IMR-90 (cell line): ENCODE data around the gene BACE1-AS. TPM values are rescaled to one million over a fixed set of nuclear protein-coding genes. Genes with fewer than 3 reads are reported as not detected.

Source experiments
- ATAC-seq: fragments of 200-7000 bp; cut with Tn5 transposase; 2 replicates; pipeline ENCODE4 v1.9.1; 2020; ENCODE audit warnings: low read depth, mild to moderate bottlenecking, moderate library complexity
- BruUV-seq: library from RNA; stranded (reverse); fragments of 400-500 nt; replicated peaks from 2 replicates; lab custom pipeline; 2021; lab: Mats Ljungman, UMichigan
- CTCF ChIA-PET: fragments of 300-600 bp; formaldehyde crosslinking; extraction: SDS; loops from one replicate; lab custom pipeline; 2021; ENCODE audit warnings: antibody characterized with exemption; lab: Yijun Ruan, JAX
- POLR2A ChIA-PET: fragments of 300-600 bp; sonication (Branson Sonifier 250); formaldehyde crosslinking; loops from one replicate; lab custom pipeline; 2022; ENCODE audit warnings: antibody characterized with exemption; ENCODE audit not compliant: unreplicated experiment; lab: Charles Lee
- DNase-seq: peaks from one replicate; pipeline ENCODE4 v3.0.0; 2013
- H2AFZ ChIP-seq: replicated peaks from 2 replicates; pipeline ENCODE3; 2013; ENCODE audit warnings: low read length, mild to moderate bottlenecking; ENCODE audit not compliant: poor library complexity
- H2AK5ac ChIP-seq: 2 replicates; pipeline ENCODE4 v1.6.1; 2013; ENCODE audit warnings: low read depth, low read length, inconsistent platforms
- H2AK9ac ChIP-seq: replicated peaks from 2 replicates; pipeline ENCODE3; 2013; ENCODE audit warnings: mild to moderate bottlenecking, low read depth, low read length, moderate library complexity; ENCODE audit not compliant: poor library complexity
- H2BK120ac ChIP-seq: 2 replicates; pipeline ENCODE4 v1.6.1; 2013; ENCODE audit warnings: low read depth, low read length, inconsistent platforms
- H2BK15ac ChIP-seq: 3 replicates; pipeline ENCODE4 v1.6.1; 2013; ENCODE audit warnings: low read depth, low read length, inconsistent platforms
- H2BK20ac ChIP-seq: 2 replicates; pipeline ENCODE4 v1.6.1; 2013; ENCODE audit warnings: low read depth, mild to moderate bottlenecking, inconsistent platforms, low read length, moderate library complexity
- H2BK5ac ChIP-seq: 2 replicates; pipeline ENCODE4 v1.6.1; 2013; ENCODE audit warnings: mild to moderate bottlenecking, low read depth, low read length, inconsistent platforms; ENCODE audit not compliant: poor library complexity, severe bottlenecking
- H3K14ac ChIP-seq: replicated peaks from 2 replicates; pipeline ENCODE4 v1.6.1; 2013; ENCODE audit warnings: low read depth, low read length, inconsistent platforms
- H3K18ac ChIP-seq: 2 replicates; pipeline ENCODE4 v1.6.1; 2013; ENCODE audit warnings: low read depth, low read length, control low read depth
- H3K23ac ChIP-seq: 2 replicates; pipeline ENCODE4 v1.6.1; 2013; ENCODE audit warnings: low read depth, low read length, inconsistent platforms
- H3K27ac ChIP-seq: 2 replicates; pipeline ENCODE4 v1.5.1; 2013; ENCODE audit warnings: mild to moderate bottlenecking, control low read depth, low read length; ENCODE audit not compliant: insufficient read depth
- H3K27me3 ChIP-seq: 2 replicates; pipeline ENCODE4 v1.6.1; 2013; ENCODE audit warnings: low read length; ENCODE audit not compliant: control insufficient read depth, insufficient read depth
- H3K36me3 ChIP-seq: 2 replicates; pipeline ENCODE4 v1.6.1; 2013; ENCODE audit warnings: low read length, mixed read lengths; ENCODE audit not compliant: control insufficient read depth, insufficient read depth
- H3K4ac ChIP-seq: 2 replicates; pipeline ENCODE4 v1.6.1; 2013; ENCODE audit warnings: low read depth, low read length, inconsistent platforms
- H3K4me1 ChIP-seq: 2 replicates; pipeline ENCODE4 v1.6.1; 2013; ENCODE audit warnings: low read length, mixed read lengths; ENCODE audit not compliant: control insufficient read depth, insufficient read depth
- H3K4me2 ChIP-seq: 2 replicates; pipeline ENCODE4 v1.6.1; 2013; ENCODE audit warnings: low read depth, mild to moderate bottlenecking, control low read depth, low read length, moderate library complexity
- H3K4me3 ChIP-seq: 2 replicates; pipeline ENCODE4 v1.5.1; 2013; ENCODE audit warnings: low read depth, mild to moderate bottlenecking, control low read depth, low read length, moderate library complexity; ENCODE audit not compliant: insufficient read depth
- H3K56ac ChIP-seq: 2 replicates; pipeline ENCODE4 v1.6.1; 2013; ENCODE audit warnings: low read length, inconsistent platforms; ENCODE audit not compliant: insufficient read depth; ENCODE audit errors: extremely low read depth
- H3K79me1 ChIP-seq, 2 experiments: 2 replicates each; pipeline ENCODE4 v1.6.1; 2013; ENCODE audit warnings: low read length in 2 of 2, inconsistent platforms in 1 of 2, low read depth in 1 of 2
- H3K9ac ChIP-seq: 2 replicates; pipeline ENCODE4 v1.6.1; 2013; ENCODE audit warnings: low read depth, low read length, control low read depth
- H3K9me1 ChIP-seq: 2 replicates; pipeline ENCODE4 v1.6.1; 2013; ENCODE audit warnings: low read length, inconsistent platforms; ENCODE audit not compliant: insufficient read depth
- H3K9me3 ChIP-seq: 2 replicates; pipeline ENCODE4 v1.6.1; 2013; ENCODE audit warnings: low read length; ENCODE audit not compliant: control insufficient read depth, insufficient read depth
- H4K20me1 ChIP-seq: 2 replicates; pipeline ENCODE4 v1.6.1; 2013; ENCODE audit warnings: low read length, inconsistent platforms; ENCODE audit not compliant: insufficient read depth
- H4K5ac ChIP-seq: 2 replicates; pipeline ENCODE4 v1.6.1; 2013; ENCODE audit warnings: mild to moderate bottlenecking, low read depth, low read length, control low read depth
- H4K8ac ChIP-seq, 2 experiments: 2 replicates each; pipeline ENCODE4 v1.6.1; 2013; ENCODE audit warnings: low read depth in 2 of 2, low read length in 2 of 2, control low read depth in 1 of 2, inconsistent platforms in 1 of 2
- H4K91ac ChIP-seq: 2 replicates; pipeline ENCODE4 v1.6.1; 2013; ENCODE audit warnings: low read depth, low read length, inconsistent platforms; ENCODE audit not compliant: insufficient read depth
- CHD1 ChIP-seq: IDR thresholded peaks from 2 replicates; pipeline ENCODE4 v1.6.1; 2012; ENCODE audit warnings: low read depth, low read length, improper control_type of control experiment
- CTCF ChIP-seq: conservative IDR thresholded peaks from 2 replicates; pipeline ENCODE4 v1.5.1; 2012; ENCODE audit warnings: mild to moderate bottlenecking, low read depth, low read length, improper control_type of control experiment
- ELK1 ChIP-seq: fragments of 150-350 bp; IDR thresholded peaks from 2 replicates; pipeline ENCODE4 v1.6.1; 2016; ENCODE audit warnings: low read depth, mild to moderate bottlenecking, low read length, moderate library complexity, borderline replicate concordance
- FOS ChIP-seq: fragments of 150-350 bp; IDR thresholded peaks from 2 replicates; pipeline ENCODE4 v1.6.1; 2016; ENCODE audit warnings: low read depth, low read length
- MAZ ChIP-seq: IDR thresholded peaks from 2 replicates; pipeline ENCODE4 v1.6.1; 2012; ENCODE audit warnings: low read depth, mild to moderate bottlenecking, low read length, improper control_type of control experiment, moderate library complexity, borderline replicate concordance
- NFE2L2 ChIP-seq: fragments of 150-350 bp; IDR thresholded peaks from 2 replicates; pipeline ENCODE4 v1.6.1; 2016; ENCODE audit warnings: low read depth, mild to moderate bottlenecking, low read length
- RAD21 ChIP-seq: IDR thresholded peaks from 2 replicates; pipeline ENCODE4 v1.6.1; 2012; ENCODE audit warnings: low read length, improper control_type of control experiment
- RCOR1 ChIP-seq: IDR thresholded peaks from 2 replicates; pipeline ENCODE4 v1.6.1; 2012; ENCODE audit warnings: mild to moderate bottlenecking, low read length, improper control_type of control experiment; ENCODE audit not compliant: insufficient replicate concordance
- SMC3 ChIP-seq: fragments of 150-350 bp; IDR thresholded peaks from 2 replicates; pipeline ENCODE4 v1.6.1; 2016; ENCODE audit warnings: low read depth, mild to moderate bottlenecking, antibody characterized with exemption, low read length, moderate library complexity
- WGBS, 2 experiments: methylation state at CpG; one replicate each; pipeline versions ENCODE4 v1.1.5 to v1.1.7; 2013; ENCODE audit warnings: missing lambda C conversion rate in 2 of 2; ENCODE audit not compliant: insufficient read length in 1 of 2; ENCODE audit errors: extremely low coverage in 2 of 2; 5-methylcytosine and 5-hydroxymethylcytosine counted together
- dilution Hi-C: fragments of 300-500 bp; cut with HindIII; formaldehyde crosslinking; loops from one replicate; pipeline ENCODE4 v1.14.3; 2018; ENCODE audit warnings: low sequenced_read_pairs; ENCODE audit not compliant: unreplicated experiment
- in situ Hi-C: fragments of 300-500 bp; cut with MboI; formaldehyde crosslinking; loops from 3 replicates; pipeline ENCODE4 v1.14.3; 2019; ENCODE audit warnings: low sequenced_read_pairs, inconsistent platforms, mixed read lengths
- intact Hi-C: fragments of 100-400 bp; cut with micrococcal nuclease; formaldehyde crosslinking; loops from 2 replicates; pipeline ENCODE4 v1.10.0; 2022
- polyA plus RNA-seq, 3 experiments: library from polyadenylated mRNA; depleted of rRNA; stranded (reverse); fragments of >200 nt; gene quantifications; 2 replicates each; pipeline ENCODE4 v1.2.3, GENCODE V29; 2012; ENCODE audit warnings: low replicate concordance in 1 of 3
- total RNA-seq: library from RNA; depleted of rRNA; stranded (reverse); fragments of >200 nt; gene quantifications from 2 replicates; pipeline ENCODE4 v1.2.3, GENCODE V29; 2012

The BACE1-AS gene
- total and polyA plus RNA-seq, 2 of the 4 experiments (the other 2 are of a cell fraction): 2.7 to 2.9 TPM

- WGBS, 2 experiments: no CpG with 5 or more reads among the region's 4 CpGs
- no peak overlapping the region for H2AFZ ChIP-seq
- no peak overlapping the region for H3K23ac ChIP-seq
- intact Hi-C loops (no loop called here), in situ Hi-C loops (no loop called here), dilution Hi-C loops (no loop called here)
- CTCF ChIA-PET: interaction anchor here (0.7 kb wide), 1 partner anchor 9 kb away, joined by 7 read pairs; no protein-coding TSS in a partner anchor
- H2BK15ac ChIP-seq: no peak overlapping the region
- no peaks in the 10 kb centered on the region for H3K9me3 ChIP-seq
- POLR2A ChIA-PET: no interaction called here
- H2AK5ac ChIP-seq: no peak overlapping the region
- H3K27me3 ChIP-seq: no peaks in the 10 kb centered on the region
- H4K20me1 ChIP-seq: peaks cover 8% of the 10 kb centered on the region
- DNase-seq (no peak), ATAC-seq (no peak)
- H3K4ac ChIP-seq: no peak overlapping the region
- H4K91ac ChIP-seq: no peak overlapping the region
- H3K14ac ChIP-seq: no peak overlapping the region
- no peak overlapping the region for H4K8ac ChIP-seq
- no peak overlapping the region for H2BK5ac ChIP-seq
- no peak overlapping the region for H2BK120ac ChIP-seq
- no peak overlapping the region for H3K56ac ChIP-seq
- peaks cover 23 to 40% of the 10 kb centered on the region in 2 experiments for H3K79me1 ChIP-seq
- no peak overlapping the region for H2AK9ac ChIP-seq
- H3K36me3 ChIP-seq: peaks cover 15% of the 10 kb centered on the region
- no peak for TF ChIP-seq MAZ
- TF ChIP-seq RCOR1: no peak
- TF ChIP-seq ELK1: no peak
- no peak for TF ChIP-seq CTCF
- TF ChIP-seq FOS: no peak
- no peak for TF ChIP-seq NFE2L2
- TF ChIP-seq SMC3: no peak
- no peak for TF ChIP-seq CHD1
- no peak for TF ChIP-seq RAD21
- no peak overlapping the region for H3K27ac ChIP-seq
- no peak overlapping the region for H3K4me3 ChIP-seq
- no peak overlapping the region for H2BK20ac ChIP-seq
- H3K4me2 ChIP-seq: no peak overlapping the region
- H3K4me1 ChIP-seq: no peaks in the 10 kb centered on the region; the same call in 1 of the 2 replicates
- peaks cover 6% of the 10 kb centered on the region; the same call in 1 of the 2 replicates for H3K9me1 ChIP-seq
- H3K9ac ChIP-seq: no peak overlapping the region
- no TSS peak for BruUV-seq
- H4K5ac ChIP-seq: no peak overlapping the region
- no peak overlapping the region for H3K18ac ChIP-seq
Observed at GRCh38 chr11:117337076-117337475, 45.9 kb downstream of the BACE1-AS start.
